Thoracic aorta (tissue), 2 donors: ENCODE data around the gene ITGA2. TPM values are rescaled to one million over a fixed set of nuclear protein-coding genes. Genes with fewer than 3 reads are reported as not detected.

Source experiments
- ATAC-seq: fragments of 150-250 bp; one replicate; pipeline ENCODE4 v1.8.0; 2017; ENCODE audit warnings: low read depth; ENCODE audit not compliant: insufficient number of reproducible peaks, low FRiP score
- DNase-seq: peaks from one replicate; pipeline ENCODE4 v3.0.0-alpha.2; 2020; ENCODE audit warnings: low spot score
- H3K27ac ChIP-seq, 2 donors: fragments of 200-600 bp; sonication (generic); 1 replicate in 1 of 2; 2 replicates in 1 of 2; pipeline ENCODE4 v1.5.1; 2016; ENCODE audit warnings: mild to moderate bottlenecking in 2 of 2, moderate library complexity in 2 of 2
- H3K27me3 ChIP-seq: fragments of 200-600 bp; sonication (generic); replicated peaks from 2 replicates; pipeline ENCODE4 v1.6.0; 2016; ENCODE audit warnings: mild to moderate bottlenecking; ENCODE audit not compliant: insufficient read depth
- H3K36me3 ChIP-seq: fragments of 200-600 bp; sonication (generic); one replicate; pipeline ENCODE4 v1.5.1; 2016
- H3K4me1 ChIP-seq, 2 donors: fragments of 200-600 bp; sonication (generic); 1 replicate in 1 of 2; 2 replicates in 1 of 2; pipeline versions ENCODE4 v1.5.1 to v1.6.0; 2016; ENCODE audit warnings: low read depth in 2 of 2, mild to moderate bottlenecking in 1 of 2; ENCODE audit not compliant: control insufficient read depth in 1 of 2
- H3K4me3 ChIP-seq: fragments of 200-600 bp; sonication (generic); 2 replicates; pipeline ENCODE4 v1.5.1; 2016; ENCODE audit warnings: mild to moderate bottlenecking
- H3K9me3 ChIP-seq: fragments of 200-600 bp; sonication (generic); 2 replicates; pipeline ENCODE4 v1.5.1; 2016
- CTCF ChIP-seq: fragments of 200-600 bp; sonication (generic); IDR thresholded peaks from one replicate; pipeline ENCODE4 v1.5.1; 2019; ENCODE audit warnings: antibody characterized with exemption
- total RNA-seq, 2 donors: library from RNA; depleted of rRNA; stranded (reverse); fragments of >200 nt; gene quantifications; one replicate each; pipeline versions ENCODE4 v1.1.0 to v1.2.3, GENCODE V29; 2016

ITGA2 gene
- total RNA-seq, 2 donors from 2014 or later, result 4.9 to 7.2 TPM

- H3K36me3 ChIP-seq, result peaks cover 14% of the 10 kb centered on the region
- no peak overlapping the region for H3K27ac ChIP-seq
- no peak overlapping the region for H3K4me3 ChIP-seq
- H3K27me3 ChIP-seq, result no peaks in the 10 kb centered on the region
- H3K4me1 ChIP-seq, result peaks cover 2 to 16% of the 10 kb centered on the region in 2 donors
- no peaks in the 10 kb centered on the region for H3K9me3 ChIP-seq
- TF ChIP-seq CTCF, result peak; percentile 88
- DNase-seq, result peak; percentile 9
- no peak for ATAC-seq
Observed at GRCh38 chr5:53095931-53096525, 106.9 kb downstream of the ITGA2 start.

GRCh38 chr5:53099546-53099945 lies 110.4 kb downstream of the ITGA2 start:
- peak overlapping the region in 1 of 2 donors; percentile 18 for H3K27ac ChIP-seq
- H3K36me3 ChIP-seq, result peaks cover 20% of the 10 kb centered on the region
- no peaks in the 10 kb centered on the region for H3K9me3 ChIP-seq
- ATAC-seq (no peak), DNase-seq (no peak)
- no peak overlapping the region for H3K4me3 ChIP-seq
- no peak for TF ChIP-seq CTCF
- peaks cover 0 to 7% of the 10 kb centered on the region in 2 donors for H3K4me1 ChIP-seq
- no peaks in the 10 kb centered on the region for H3K27me3 ChIP-seq

- H3K4me3 ChIP-seq, result no peak overlapping the region
- H3K9me3 ChIP-seq, result no peaks in the 10 kb centered on the region
- H3K36me3 ChIP-seq, result peaks cover 20% of the 10 kb centered on the region
- ATAC-seq, result no peak
- H3K4me1 ChIP-seq, result peaks cover 0 to 7% of the 10 kb centered on the region in 2 donors
- TF ChIP-seq CTCF, result no peak
- DNase-seq, result no peak
- no peak overlapping the region for H3K27ac ChIP-seq
- no peaks in the 10 kb centered on the region for H3K27me3 ChIP-seq
Observed at GRCh38 chr5:53100606-53101005, 111.5 kb downstream of the ITGA2 start.

GRCh38 chr5:53105611-53106300 lies 116.6 kb downstream of the ITGA2 start:
- DNase-seq, result no peak
- no peak for TF ChIP-seq CTCF
- H3K4me1 ChIP-seq, result peaks cover 12 to 26% of the 10 kb centered on the region in 2 donors
- no peaks in the 10 kb centered on the region for H3K9me3 ChIP-seq
- peaks cover 9% of the 10 kb centered on the region for H3K36me3 ChIP-seq
- H3K4me3 ChIP-seq, result no peak overlapping the region
- no peak for ATAC-seq
- no peaks in the 10 kb centered on the region for H3K27me3 ChIP-seq
- no peak overlapping the region for H3K27ac ChIP-seq

- no peak for ATAC-seq
- Histone ChIP-seq H3K4me3 (peak overlapping the region; percentile 91), H3K9me3 (no peaks in the 10 kb centered on the region), H3K4me1 (peaks cover 12 to 26% of the 10 kb centered on the region in 2 donors), H3K27ac (peak overlapping the region in 1 of 2 donors; percentile 59), H3K36me3 (no peaks in the 10 kb centered on the region), H3K27me3 (no peaks in the 10 kb centered on the region)
- DNase-seq, result no peak
- TF ChIP-seq CTCF, result no peak
Observed at GRCh38 chr5:53109056-53109442, 119.9 kb downstream of the ITGA2 start.
